ENCODE results near the gene CNEP1R1. TPM values are rescaled to one million over a fixed set of nuclear protein-coding genes. Genes with fewer than 3 reads are reported as not detected.

The CNEP1R1 gene
- total and polyA plus RNA-seq, 2 donors (not counting 1 experiment from before 2014, with no cell fraction given), result 32.5 to 37.3 TPM

GRCh38 chr16:50081428-50082018 is 56.5 kb downstream of the CNEP1R1 start:
- Histone ChIP-seq H3K79me2 (ENCODE audit: control insufficient read depth, insufficient read depth, low read length) (no peaks in the 10 kb centered on the region), H3K27ac (ENCODE audit: insufficient read depth, low read length) (no peak overlapping the region), H3K4me2 (ENCODE audit: extremely low read depth, insufficient read depth, low read length) (no peak overlapping the region), H3K4me3 (replicated peaks in 1 of 4; ENCODE audit: control extremely low read depth in 1 of 4, insufficient read depth in 1 of 4, low read depth in 3 of 4, low read length in 4 of 4) (no peak overlapping the region), H3K4me1 (ENCODE audit: control insufficient read depth, extremely low read depth, insufficient read depth, low read length) (no peaks in the 10 kb centered on the region), H4K20me1 (ENCODE audit: control insufficient read depth, extremely low read depth, insufficient read depth, low read length) (no peaks in the 10 kb centered on the region), H3K36me3 (ENCODE audit: control insufficient read depth, insufficient read depth, low read length) (peaks cover 8% of the 10 kb centered on the region), H3K9me3 (ENCODE audit: control insufficient read depth, insufficient read depth, low read depth, low read length) (no peaks in the 10 kb centered on the region), H3K9ac (ENCODE audit: insufficient read depth, low read length) (no peak overlapping the region), H3K27me3 (ENCODE audit: control insufficient read depth, insufficient read depth, low read length) (no peaks in the 10 kb centered on the region), H2AFZ (ENCODE audit: low read length) (no peak overlapping the region)
- DNase-seq (ENCODE audit: low read depth in 2 of 2), result no peak
- no peak for TF ChIP-seq CTCF (conservative IDR thresholded peaks at IDR 0.05 in 1 of 2, IDR thresholded peaks at IDR 0.05 in 1 of 2; ENCODE audit: low read depth in 1 of 2, low read length in 2 of 2)
- TF ChIP-seq EZH2 (IDR thresholded peaks at IDR 0.05; ENCODE audit: low read length, missing control alignments), result no peak

GRCh38 chr16:50083996-50084395 is 59.0 kb downstream of the CNEP1R1 start:
- peaks cover 10% of the 10 kb centered on the region for H3K36me3 ChIP-seq (ENCODE audit: control insufficient read depth, insufficient read depth, low read length)
- no peak overlapping the region for H3K27ac ChIP-seq (ENCODE audit: insufficient read depth, low read length)
- H2AFZ ChIP-seq (ENCODE audit: low read length), result no peak overlapping the region
- no peaks in the 10 kb centered on the region for H3K4me1 ChIP-seq (ENCODE audit: control insufficient read depth, extremely low read depth, insufficient read depth, low read length)
- H3K79me2 ChIP-seq (ENCODE audit: control insufficient read depth, insufficient read depth, low read length), result no peaks in the 10 kb centered on the region
- no peaks in the 10 kb centered on the region for H4K20me1 ChIP-seq (ENCODE audit: control insufficient read depth, extremely low read depth, insufficient read depth, low read length)
- H3K9ac ChIP-seq (ENCODE audit: insufficient read depth, low read length), result no peak overlapping the region
- H3K4me2 ChIP-seq (ENCODE audit: extremely low read depth, insufficient read depth, low read length), result no peak overlapping the region
- no peak overlapping the region for H3K4me3 ChIP-seq (replicated peaks in 1 of 4; ENCODE audit: control extremely low read depth in 1 of 4, insufficient read depth in 1 of 4, low read depth in 3 of 4, low read length in 4 of 4)
- no peak for DNase-seq (ENCODE audit: low read depth in 2 of 2)
- TF ChIP-seq CTCF (conservative IDR thresholded peaks at IDR 0.05 in 1 of 2, IDR thresholded peaks at IDR 0.05 in 1 of 2; ENCODE audit: low read depth in 1 of 2, low read length in 2 of 2) (no peak), EZH2 (IDR thresholded peaks at IDR 0.05; ENCODE audit: low read length, missing control alignments) (no peak)
- H3K9me3 ChIP-seq (ENCODE audit: control insufficient read depth, insufficient read depth, low read depth, low read length), result no peaks in the 10 kb centered on the region
- no peaks in the 10 kb centered on the region for H3K27me3 ChIP-seq (ENCODE audit: control insufficient read depth, insufficient read depth, low read length)

- peaks cover 10% of the 10 kb centered on the region for H3K36me3 ChIP-seq (ENCODE audit: control insufficient read depth, insufficient read depth, low read length)
- H3K4me3 ChIP-seq (replicated peaks in 1 of 4; ENCODE audit: control extremely low read depth in 1 of 4, insufficient read depth in 1 of 4, low read depth in 3 of 4, low read length in 4 of 4), result no peak overlapping the region
- no peak for DNase-seq (ENCODE audit: low read depth in 2 of 2)
- no peaks in the 10 kb centered on the region for H3K9me3 ChIP-seq (ENCODE audit: control insufficient read depth, insufficient read depth, low read depth, low read length)
- H3K4me1 ChIP-seq (ENCODE audit: control insufficient read depth, extremely low read depth, insufficient read depth, low read length), result no peaks in the 10 kb centered on the region
- no peak overlapping the region for H2AFZ ChIP-seq (ENCODE audit: low read length)
- H3K27me3 ChIP-seq (ENCODE audit: control insufficient read depth, insufficient read depth, low read length), result no peaks in the 10 kb centered on the region
- no peaks in the 10 kb centered on the region for H4K20me1 ChIP-seq (ENCODE audit: control insufficient read depth, extremely low read depth, insufficient read depth, low read length)
- no peak overlapping the region for H3K27ac ChIP-seq (ENCODE audit: insufficient read depth, low read length)
- TF ChIP-seq EZH2 (IDR thresholded peaks at IDR 0.05; ENCODE audit: low read length, missing control alignments), result no peak
- no peak for TF ChIP-seq CTCF (conservative IDR thresholded peaks at IDR 0.05 in 1 of 2, IDR thresholded peaks at IDR 0.05 in 1 of 2; ENCODE audit: low read depth in 1 of 2, low read length in 2 of 2)
- H3K79me2 ChIP-seq (ENCODE audit: control insufficient read depth, insufficient read depth, low read length), result no peaks in the 10 kb centered on the region
- no peak overlapping the region for H3K4me2 ChIP-seq (ENCODE audit: extremely low read depth, insufficient read depth, low read length)
- H3K9ac ChIP-seq (ENCODE audit: insufficient read depth, low read length), result no peak overlapping the region
These were observed 61.2 kb downstream of the CNEP1R1 start for GRCh38 chr16:50086176-50086575.

Other genes starting within 250 kb of the CNEP1R1 start
- 0.17 and 0.77 TPM in 2 replicates for gene ZNF423, start 169.1 kb upstream of the CNEP1R1 start, total RNA-seq
- 0.07 and 0.24 TPM in 2 replicates for gene ZNF423, start 169.1 kb upstream of the CNEP1R1 start, polyA plus RNA-seq
- gene HEATR3, start 40.7 kb downstream of the CNEP1R1 start, total RNA-seq, result 23.9 and 26.7 TPM in 2 replicates
- 14.7 and 15.0 TPM in 2 replicates for gene HEATR3, start 40.7 kb downstream of the CNEP1R1 start, polyA plus RNA-seq
- 11.0 and 12.2 TPM in 2 replicates for gene TENT4B, start 128.1 kb downstream of the CNEP1R1 start, total RNA-seq
- gene TENT4B, start 128.1 kb downstream of the CNEP1R1 start, polyA plus RNA-seq, result 11.1 and 12.3 TPM in 2 replicates
- 34.0 and 34.7 TPM in 2 replicates for gene ADCY7, start 241.3 kb downstream of the CNEP1R1 start, total RNA-seq
- 9.4 and 9.9 TPM in 2 replicates for gene ADCY7, start 241.3 kb downstream of the CNEP1R1 start, polyA plus RNA-seq

Data from fibroblast of lung (primary cell).